HG03520 (cell line): ENCODE measurements around the gene YPEL5.
"Not testable (repeated sequence)": the region's sequence is repeated elsewhere in the genome, so short reads cannot be mapped to it uniquely, and the experiment has no call there.

ENCODE experiments used
- ATAC-seq: cut with Tn5 transposase; IDR thresholded peaks from one replicate; pipeline ENCODE4 v1.9.1; 2021; ENCODE audit warnings: mild to moderate bottlenecking, moderate library complexity; ENCODE audit not compliant: unreplicated experiment

The YPEL5 gene

DNA sequence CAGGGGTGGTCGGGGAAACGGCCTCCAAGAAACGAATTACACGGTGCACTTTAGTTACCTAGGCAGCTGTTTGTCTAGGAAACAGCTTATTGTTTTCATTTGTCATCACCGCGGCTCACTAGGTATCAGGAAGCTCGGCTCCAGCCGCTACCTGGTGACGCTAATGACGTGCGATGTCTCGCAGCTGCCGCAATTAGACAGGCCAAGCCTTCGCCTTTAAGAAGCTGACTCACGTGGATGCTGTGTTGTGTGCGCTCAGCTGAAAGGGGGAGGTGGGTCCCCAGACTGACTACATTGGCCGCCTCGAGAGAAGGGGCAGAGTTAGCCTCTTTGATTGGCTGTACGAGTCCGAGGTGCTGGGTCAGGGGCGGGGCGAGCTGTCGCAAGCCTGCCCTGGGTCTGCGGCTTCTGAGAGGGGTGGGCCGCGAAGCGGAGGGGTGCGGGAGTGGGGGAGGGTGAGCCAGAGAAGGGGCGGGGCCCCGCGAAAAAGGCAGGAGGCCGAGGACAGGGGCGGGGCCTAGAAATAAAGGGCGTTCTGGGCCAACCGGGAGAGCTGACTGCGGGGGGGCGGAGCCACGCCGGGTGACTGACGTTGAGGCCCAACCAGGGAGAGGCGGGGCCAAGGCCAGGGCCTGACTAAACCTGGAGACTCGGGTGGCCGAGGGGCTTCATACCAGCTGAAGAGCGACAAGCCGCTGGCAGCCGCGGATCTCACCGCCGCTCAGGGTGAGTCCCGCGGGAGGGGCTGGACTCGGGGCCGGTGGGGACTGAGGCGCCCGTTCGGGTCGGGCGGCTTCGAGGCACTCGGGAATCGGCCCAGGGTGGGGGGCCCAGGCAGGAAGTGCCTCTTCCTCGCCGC lies at the start of gene YPEL5:
Gene YPEL5, plus strand, starts transcription at position 671 of the 859 bp plus-strand sequence. CDS start 9,645 bp downstream, outside the sequence.
- peak; percentile 93 for ATAC-seq

GRCh38 chr2:30098266-30099005 lies 48.4 kb upstream of the YPEL5 start:
- no peak for ATAC-seq

DNA sequence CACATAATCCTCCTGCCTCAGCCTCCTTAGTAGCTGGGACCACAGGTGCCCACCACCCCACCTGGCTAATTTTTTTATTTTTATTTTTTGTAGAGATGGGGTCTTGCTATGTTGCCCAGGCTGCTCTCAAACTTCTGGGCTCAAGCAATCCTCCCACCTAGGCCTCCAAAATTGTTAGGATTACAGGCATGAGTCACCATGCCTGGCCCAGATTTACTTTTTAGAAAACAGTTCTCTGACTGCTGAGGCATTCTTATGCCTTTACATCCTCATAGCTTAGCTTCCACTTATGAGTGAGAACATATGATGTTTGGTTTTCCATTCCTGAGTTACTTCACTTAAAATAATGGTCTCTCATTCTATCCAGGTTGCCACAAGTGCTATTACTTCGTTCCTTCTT lies 47.4 kb upstream of the YPEL5 start:
- ATAC-seq = not testable (repeated sequence)

DNA sequence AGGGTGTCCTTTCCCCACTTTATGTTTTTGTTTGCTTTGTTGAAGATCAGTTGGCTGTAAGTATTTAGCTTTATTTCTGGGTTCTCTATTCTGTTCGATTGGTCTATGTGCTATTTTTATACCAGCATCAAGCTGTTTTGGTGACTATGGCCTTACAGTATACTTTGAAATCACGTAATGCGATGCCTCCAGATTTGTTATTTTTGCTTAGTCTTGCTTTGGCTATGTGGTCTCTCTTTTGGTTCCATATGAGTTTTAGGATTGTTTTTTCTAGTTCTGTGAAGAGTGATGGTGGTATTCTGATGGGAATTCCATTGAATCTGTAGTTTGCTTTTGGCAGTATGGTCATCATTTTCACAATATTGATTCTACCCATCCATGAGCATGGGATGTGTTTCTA lies 46.1 kb upstream of the YPEL5 start:
- not testable (repeated sequence) for ATAC-seq

DNA sequence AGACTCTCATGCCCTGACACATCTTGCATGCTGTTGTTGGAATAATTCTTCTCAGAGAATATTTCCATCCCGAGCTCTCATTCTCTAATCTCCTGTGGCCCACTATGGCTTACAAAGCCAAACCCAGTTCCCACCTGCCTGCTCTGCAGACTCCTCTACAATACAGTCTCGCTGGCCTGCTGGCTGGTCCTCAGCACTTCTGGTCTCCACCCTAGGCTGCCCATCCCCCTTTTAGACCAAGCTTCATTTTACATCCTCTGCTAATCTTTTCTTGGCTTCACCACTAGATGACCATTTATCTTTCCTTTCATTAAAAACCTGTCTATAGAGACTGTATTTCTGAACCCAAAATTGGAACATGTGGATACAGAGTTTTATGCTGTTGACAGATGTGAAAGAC lies 42.5 kb upstream of the YPEL5 start:
- no peak for ATAC-seq

DNA sequence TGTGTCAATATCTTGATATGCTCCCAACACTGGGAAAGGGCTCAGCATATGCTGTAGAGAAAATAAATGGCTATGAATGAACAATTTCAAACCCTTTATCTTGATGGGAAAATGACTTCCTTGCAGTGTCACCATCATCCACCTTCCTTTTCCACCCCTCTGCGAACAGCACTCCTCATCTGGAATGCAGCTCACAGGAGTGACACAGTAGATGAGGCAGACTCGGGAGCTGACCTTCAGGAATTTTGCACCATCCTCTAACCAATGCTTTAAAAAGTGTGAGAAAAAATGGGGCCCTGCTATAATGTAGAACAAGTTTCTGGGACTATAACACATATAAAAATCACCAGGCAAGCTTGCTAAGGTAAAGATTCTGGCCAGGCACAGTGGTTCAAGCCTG lies 41.3 kb upstream of the YPEL5 start:
- no peak for ATAC-seq

DNA sequence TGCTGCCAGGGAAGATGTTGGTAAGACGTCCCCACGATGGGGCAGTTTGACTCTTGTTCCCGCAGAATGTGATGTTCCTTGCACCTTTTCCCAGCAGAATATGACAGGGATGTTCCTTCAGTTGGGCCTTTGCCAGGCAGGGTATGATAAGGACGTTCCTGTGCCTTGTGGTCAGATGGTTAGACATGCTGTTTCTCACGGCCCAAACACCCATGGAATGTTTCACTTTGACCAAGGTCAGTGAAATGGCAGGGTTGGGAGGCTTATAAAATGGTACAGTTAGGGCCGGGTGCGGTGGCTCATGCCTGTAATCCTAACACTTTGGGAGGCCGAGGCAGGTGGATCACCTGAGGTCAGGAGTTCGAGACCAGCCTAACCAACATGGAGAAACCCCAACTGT lies 40.3 kb upstream of the YPEL5 start:
- no peak for ATAC-seq

DNA sequence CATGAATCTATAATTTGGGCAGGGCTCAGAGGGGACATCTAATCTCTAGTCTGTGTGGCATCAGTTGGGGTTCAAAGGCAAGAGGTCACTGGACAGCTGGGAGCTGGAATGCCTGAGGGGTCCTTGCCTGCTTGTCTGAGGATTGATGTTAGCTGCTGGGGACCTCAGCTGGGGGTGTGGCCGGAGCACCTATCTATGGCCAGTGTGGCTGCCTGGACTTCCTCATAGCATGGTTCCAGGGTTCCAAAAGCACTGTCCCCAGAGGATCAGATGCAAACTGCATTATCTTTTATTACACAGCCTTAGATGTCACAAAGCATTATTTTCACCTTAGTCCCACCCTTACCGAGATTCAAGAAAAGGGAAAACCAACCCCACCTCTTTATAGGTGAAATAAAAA lies 38.6 kb upstream of the YPEL5 start:
- ATAC-seq = no peak

DNA sequence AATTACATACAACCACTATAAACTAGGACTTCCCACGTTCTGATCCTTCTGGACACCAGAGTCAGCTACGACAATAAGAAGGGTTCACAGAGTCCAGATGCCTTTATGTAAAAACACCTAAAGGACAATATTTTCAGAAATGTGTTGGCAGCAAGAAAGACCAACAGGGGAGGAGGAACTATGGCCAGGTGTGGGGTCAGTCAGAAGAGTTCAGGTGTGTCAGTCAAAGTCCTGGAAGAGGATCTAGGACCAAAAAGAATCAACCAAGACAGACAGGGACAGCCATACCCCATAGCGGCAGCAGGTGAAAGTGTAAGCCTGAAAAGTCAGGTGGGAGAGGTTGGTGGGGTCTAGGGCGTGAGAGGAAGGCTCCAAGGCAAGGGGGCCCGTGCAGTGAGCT lies 38.0 kb upstream of the YPEL5 start:
- no peak for ATAC-seq

DNA sequence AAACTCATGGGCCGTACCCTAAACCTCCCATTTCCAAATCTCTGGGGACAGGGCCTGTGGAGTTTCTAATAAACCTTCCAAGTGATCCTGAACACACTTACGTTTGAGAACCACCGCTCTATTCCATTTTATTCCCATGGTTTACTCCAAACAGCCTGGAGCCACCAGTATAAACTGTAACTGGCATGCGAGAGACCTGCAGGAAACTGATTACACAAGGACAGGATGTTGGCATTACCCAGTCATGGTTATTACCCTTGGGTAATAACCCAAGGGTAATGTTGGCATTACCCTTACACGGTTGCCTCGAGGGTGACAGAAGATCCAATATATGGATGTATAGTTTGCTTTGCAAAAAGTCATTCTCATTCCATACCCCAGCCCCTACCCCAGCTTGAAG lies 37.0 kb upstream of the YPEL5 start:
- ATAC-seq = no peak

DNA sequence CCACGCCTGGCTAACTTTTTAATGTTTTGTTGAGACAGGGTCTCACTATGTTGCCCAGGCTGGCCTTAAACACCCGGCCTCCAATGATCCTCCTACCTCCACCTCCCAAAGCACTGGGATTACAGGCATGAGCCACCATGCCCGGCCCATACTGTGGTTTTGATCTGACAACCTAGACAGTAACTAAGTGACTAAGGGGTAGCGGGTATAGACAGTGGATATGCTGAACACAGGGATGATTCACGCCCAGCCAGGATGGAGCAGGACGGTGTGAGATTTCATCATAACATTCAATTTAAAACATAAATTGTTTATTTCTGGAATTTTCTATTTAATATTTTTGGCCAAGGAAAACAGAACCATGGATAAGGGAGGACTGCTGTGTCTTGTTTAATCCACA lies 36.0 kb upstream of the YPEL5 start:
- ATAC-seq = no peak

GRCh38 chr2:30111186-30111585 lies 35.6 kb upstream of the YPEL5 start:
- ATAC-seq = not testable (repeated sequence)

DNA sequence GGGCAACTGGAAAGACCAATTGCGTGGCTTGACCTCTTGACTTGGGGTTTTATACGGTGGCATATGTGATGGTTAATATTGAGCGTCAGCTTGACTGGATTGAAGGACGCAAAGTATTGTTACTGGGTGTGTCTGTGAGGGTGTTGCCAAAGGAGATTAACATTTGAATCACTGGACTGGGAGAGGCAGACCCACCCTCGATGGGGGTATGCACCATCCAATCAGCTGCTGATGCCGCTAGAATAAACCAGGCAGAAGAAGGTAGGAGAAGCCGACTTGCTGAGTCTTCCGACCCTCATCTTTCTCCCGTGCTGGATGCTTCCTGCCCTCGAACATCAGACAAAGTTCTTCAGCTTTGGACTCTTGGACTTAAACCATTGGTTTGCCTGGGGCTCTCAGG lies 34.2 kb upstream of the YPEL5 start:
- ATAC-seq = no peak

- no peak for ATAC-seq
Observed at GRCh38 chr2:30113617-30114293, 33.1 kb upstream of the YPEL5 start.

DNA sequence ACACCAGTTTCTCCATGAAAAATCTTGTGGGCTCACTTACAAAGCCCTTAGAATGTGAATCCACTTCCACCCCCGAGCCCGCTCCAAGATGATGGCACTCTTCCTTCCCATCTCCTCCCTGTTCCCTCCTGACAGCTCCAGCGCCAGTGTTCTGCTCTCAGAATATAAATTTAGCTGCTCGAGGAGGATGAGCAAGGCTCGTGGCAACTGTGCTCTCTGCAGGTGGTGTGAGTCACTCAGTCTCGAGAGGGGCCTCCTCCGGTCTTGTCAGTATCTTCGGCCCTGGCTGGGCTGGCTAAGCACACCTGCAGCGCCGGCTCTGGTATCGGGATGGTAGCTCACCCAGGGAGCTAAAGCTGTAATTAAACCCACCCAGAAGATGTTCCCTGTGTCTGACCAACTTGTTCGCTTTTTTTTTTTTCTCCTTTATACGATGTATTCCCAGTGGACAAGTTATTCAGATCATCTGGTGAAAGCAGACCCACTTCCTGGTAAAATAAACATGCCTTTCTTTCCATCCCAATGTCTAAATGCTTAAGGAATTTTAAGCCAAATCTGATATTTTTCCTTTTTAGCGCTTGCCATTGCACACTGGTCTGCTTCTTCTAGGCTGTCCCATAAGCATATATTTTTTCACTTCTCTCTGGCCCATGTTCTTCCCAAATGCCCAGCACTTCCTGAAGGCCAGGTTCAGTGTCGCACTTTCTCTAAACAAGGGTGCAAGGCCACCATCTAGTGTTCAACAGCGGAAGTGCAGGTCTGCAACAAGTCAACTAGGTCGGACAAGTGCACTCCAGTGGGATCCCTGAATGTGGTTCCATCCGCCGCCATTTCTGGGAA lies 31.4 kb upstream of the YPEL5 start:
- no peak for ATAC-seq

DNA sequence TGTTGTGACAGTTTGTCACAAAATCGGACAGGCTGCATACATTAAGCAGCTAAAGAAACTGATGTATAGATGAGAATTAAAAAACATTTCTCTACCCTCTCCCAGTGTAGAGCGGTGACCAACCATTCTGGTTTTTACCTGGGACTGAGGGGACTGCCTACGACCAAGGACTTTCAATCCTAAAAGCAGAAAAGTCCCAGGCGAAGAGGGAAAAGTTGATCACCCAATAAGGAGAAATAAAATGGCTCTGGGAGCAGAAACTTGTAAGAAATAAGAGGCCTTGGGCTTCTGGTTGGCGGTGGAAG lies 30.9 kb upstream of the YPEL5 start:
- ATAC-seq = no peak

DNA sequence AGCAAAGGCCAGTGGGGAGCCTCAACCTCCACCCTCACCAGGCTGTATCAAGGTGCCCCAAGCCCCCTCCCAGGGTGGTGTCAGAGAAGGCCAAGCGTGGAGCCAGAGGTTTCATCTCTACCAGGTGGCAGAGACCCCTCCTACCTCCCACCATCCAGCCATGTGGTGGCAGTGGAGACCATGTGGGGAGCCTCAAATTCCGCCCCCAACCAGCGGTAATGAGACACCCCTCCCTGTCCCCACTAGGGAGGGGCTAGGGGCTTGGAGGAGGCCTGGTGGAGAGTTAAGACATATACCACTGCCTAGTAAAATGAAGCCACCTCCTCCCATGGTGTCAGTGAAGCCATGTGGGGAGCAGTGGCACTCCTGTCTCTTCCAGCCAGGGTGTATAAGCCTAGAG lies 24.4 kb upstream of the YPEL5 start:
- ATAC-seq = no peak

DNA sequence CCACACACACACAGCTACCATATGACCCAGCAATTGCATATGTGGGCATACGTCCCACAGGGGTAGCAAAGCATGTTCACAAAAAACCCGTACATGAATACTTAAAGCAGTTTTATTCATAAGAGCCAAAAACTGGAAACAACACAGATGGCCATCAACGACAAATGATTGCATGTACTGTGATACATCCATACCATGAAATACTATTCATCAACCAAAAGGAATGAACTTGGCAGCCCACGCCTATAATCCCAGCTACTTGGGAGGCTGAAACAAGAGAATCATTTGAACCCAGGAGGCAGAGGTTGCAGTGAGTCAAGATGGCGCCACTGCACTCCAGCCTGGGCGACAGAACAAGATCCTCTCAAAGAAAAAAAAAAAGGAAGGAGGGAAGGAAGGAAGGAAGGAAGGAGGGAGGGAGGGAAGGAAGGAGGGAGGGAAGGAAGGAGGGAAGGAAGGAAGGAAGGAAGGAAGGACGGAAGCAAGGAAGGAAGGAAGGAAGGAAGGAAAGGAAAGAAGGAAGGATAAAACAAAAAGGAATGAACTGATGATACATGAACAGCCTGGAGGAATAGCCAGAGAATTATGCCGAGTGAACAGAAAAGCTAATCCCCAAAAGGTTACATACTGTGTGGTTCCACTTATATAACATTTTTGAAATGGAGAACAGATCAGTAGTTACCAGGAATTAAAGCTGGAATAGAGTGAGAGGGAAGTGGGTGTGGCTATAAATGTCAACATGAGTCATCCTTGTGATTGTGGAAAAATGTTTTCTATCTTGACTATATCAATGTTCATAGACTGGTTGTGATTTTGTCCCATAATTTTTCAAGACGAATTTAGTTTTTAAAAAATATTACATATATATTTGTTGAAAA lies 19.6 kb upstream of the YPEL5 start:
- ATAC-seq = no peak

DNA sequence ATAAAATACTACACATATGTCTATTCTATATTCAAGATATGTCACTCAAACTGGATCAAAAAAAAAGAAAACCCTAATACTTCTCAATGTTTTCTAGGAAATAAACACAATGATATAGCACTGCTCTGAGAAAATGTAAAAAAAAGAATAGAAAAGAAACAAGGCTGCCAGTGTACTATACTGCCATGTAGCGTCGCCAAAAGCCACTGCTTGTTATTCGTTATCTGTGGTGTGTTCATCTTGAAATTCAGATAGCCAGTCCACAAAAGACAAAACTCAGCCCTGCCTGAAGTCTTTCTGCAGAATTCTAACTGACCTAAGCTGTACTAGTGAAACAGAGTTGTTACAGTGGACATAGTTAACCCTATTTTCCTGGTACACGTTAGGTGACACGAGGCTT lies 12.2 kb upstream of the YPEL5 start:
- ATAC-seq = no peak

GRCh38 chr2:30135541-30135940 lies 11.3 kb upstream of the YPEL5 start:
- no peak for ATAC-seq
